A549 (cell line): ENCODE results near the gene ZNF816. TPM values are rescaled to one million over a fixed set of nuclear protein-coding genes. Genes with fewer than 3 reads are reported as not detected.

Experiments used
- ATAC-seq, 2 experiments: fragments of 200-7000 bp in 1 of 2; fragments of >200 bp in 1 of 2; cut with Nextera tagmentation in 1 of 2; cut with Tn5 transposase in 1 of 2; 3 replicates each; pipeline versions ENCODE4 v1.8.0 to v1.9.1; 2018 to 2020; ENCODE audit warnings: mild to moderate bottlenecking in 1 of 2, moderate library complexity in 1 of 2
- CTCF ChIA-PET: fragments of 300-600 bp; sonication (Branson Sonifier 250); formaldehyde crosslinking; extraction: SDS; loops from one replicate; lab custom pipeline; 2021; ENCODE audit warnings: antibody characterized with exemption, inconsistent platforms; lab: Yijun Ruan, JAX
- POLR2A ChIA-PET: fragments of 350-600 bp; formaldehyde crosslinking; extraction: SDS; loops from one replicate; lab custom pipeline; 2021; ENCODE audit warnings: antibody characterized with exemption, inconsistent platforms; lab: Yijun Ruan, JAX
- DNase-seq, 2 experiments: peaks; one replicate each; pipeline versions ENCODE4 v3.0.0 to v3.0.0-alpha.2; 2011 to 2016; ENCODE audit warnings: low read depth in 1 of 2, low spot score in 1 of 2
- FAIRE-seq: peaks from 2 replicates; lab custom pipeline; 2011; peaks lifted over from hg19 to GRCh38; lab: Jason Lieb, UNC
- H3K27ac ChIP-seq, 2 experiments: fragments of >200 bp; sonication (Bioruptor Twin); formaldehyde crosslinking; 3 replicates each; pipeline ENCODE4 v1.5.1; 2016 to 2017
- H3K4me1 ChIP-seq: fragments of >200 bp; sonication (Bioruptor Twin); formaldehyde crosslinking; 3 replicates; pipeline ENCODE4 v1.6.1; 2016
- H3K4me2 ChIP-seq: fragments of >200 bp; sonication (Bioruptor Twin); formaldehyde crosslinking; 3 replicates; pipeline ENCODE4 v1.6.1; 2016
- H3K4me3 ChIP-seq: fragments of >200 bp; sonication (Bioruptor Twin); formaldehyde crosslinking; 3 replicates; pipeline ENCODE4 v1.5.1; 2016
- H3K9me3 ChIP-seq: fragments of >200 bp; sonication (Bioruptor Twin); formaldehyde crosslinking; 3 replicates; pipeline ENCODE4 v1.6.1; 2016
- ATOH8 ChIP-seq: fragments of 250-450 bp; sonication (Bioruptor Pico); IDR thresholded peaks from 2 replicates; pipeline ENCODE4 v1.5.0; 2020; ENCODE audit warnings: low read depth, mild to moderate bottlenecking, moderate library complexity
- CBX8 ChIP-seq: fragments of 200-600 bp; sonication (generic); IDR thresholded peaks from 2 replicates; pipeline ENCODE4 v1.6.1; 2016
- CEBPB ChIP-seq, 2 experiments: fragments of >200 bp in 1 of 2; sonication (Bioruptor Twin) in 1 of 2; formaldehyde crosslinking in 1 of 2; IDR thresholded peaks; 2 replicates each; pipeline ENCODE4 v1.6.1; 2012 to 2016
- CTCF ChIP-seq: fragments of >200 bp; sonication (Bioruptor Twin); formaldehyde crosslinking; IDR thresholded peaks from 3 replicates; pipeline ENCODE4 v1.5.1; 2016
- EP300 ChIP-seq, 2 experiments: fragments of >200 bp; sonication (Bioruptor Twin); formaldehyde crosslinking; IDR thresholded peaks; 2 replicates in 1 of 2; 3 replicates in 1 of 2; pipeline ENCODE4 v1.6.1; 2016 to 2017
- ESRRA ChIP-seq: fragments of 150-350 bp; IDR thresholded peaks from 2 replicates; pipeline ENCODE4 v1.6.1; 2014; ENCODE audit warnings: mild to moderate bottlenecking, low read length, borderline replicate concordance
- FOSB ChIP-seq: fragments of 250-450 bp; sonication (Bioruptor Pico); IDR thresholded peaks from 2 replicates; pipeline ENCODE4 v1.5.0; 2020; ENCODE audit warnings: mild to moderate bottlenecking, moderate library complexity
- HES2 ChIP-seq: fragments of >200 bp; sonication (Bioruptor Twin); formaldehyde crosslinking; IDR thresholded peaks from 2 replicates; pipeline ENCODE4 v1.6.1; 2016
- HMGXB4 ChIP-seq: fragments of 250-450 bp; sonication (Bioruptor Pico); IDR thresholded peaks from 2 replicates; pipeline ENCODE4 v1.5.0; 2021; ENCODE audit warnings: mild to moderate bottlenecking, moderate library complexity, borderline replicate concordance
- HOXB13 ChIP-seq: fragments of 250-450 bp; sonication (Bioruptor Pico); IDR thresholded peaks from 2 replicates; pipeline ENCODE4 v1.5.0; 2020; ENCODE audit warnings: low read depth, mild to moderate bottlenecking, moderate library complexity
- HOXB5 ChIP-seq: fragments of 250-450 bp; sonication (Bioruptor Pico); IDR thresholded peaks from 2 replicates; pipeline ENCODE4 v1.5.0; 2020; ENCODE audit warnings: mild to moderate bottlenecking, moderate library complexity
- JUN ChIP-seq, 2 experiments: fragments of >200 bp; sonication (Bioruptor Twin); formaldehyde crosslinking; IDR thresholded peaks; 2 replicates in 1 of 2; 3 replicates in 1 of 2; pipeline ENCODE4 v1.6.1; 2016 to 2017
- PBX3 ChIP-seq: IDR thresholded peaks from 2 replicates; pipeline ENCODE4 v1.6.1; 2012
- POLR2A ChIP-seq: IDR thresholded peaks from 2 replicates; pipeline ENCODE4 v1.6.1; 2012; ENCODE audit warnings: mild to moderate bottlenecking, low read length
- RAD21 ChIP-seq, 2 experiments: fragments of >200 bp in 1 of 2; sonication (Bioruptor Twin) in 1 of 2; formaldehyde crosslinking in 1 of 2; IDR thresholded peaks in 1 of 2; conservative IDR thresholded peaks in 1 of 2; 2 replicates in 1 of 2; 3 replicates in 1 of 2; pipeline ENCODE4 v1.6.1; 2012 to 2018; ENCODE audit warnings: inconsistent platforms in 1 of 2
- REST ChIP-seq: fragments of 200-600 bp; sonication (generic); IDR thresholded peaks from 2 replicates; pipeline ENCODE4 v1.6.1; 2016; ENCODE audit warnings: antibody characterized with exemption, mild to moderate bottlenecking, moderate library complexity
- RFX5 ChIP-seq: fragments of 450-650 bp; IDR thresholded peaks from 2 replicates; pipeline ENCODE4 v1.7.1; 2014; ENCODE audit warnings: antibody characterized with exemption, mild to moderate bottlenecking, moderate library complexity
- WGBS: methylation state at CpG from one replicate; pipeline ENCODE4 v1.1.6; 2017; ENCODE audit errors: missing lambda C conversion rate; 5-methylcytosine and 5-hydroxymethylcytosine counted together
- polyA plus RNA-seq, 4 experiments: library from polyadenylated mRNA; depleted of rRNA in 3 of 4; stranded (reverse); fragments of >200 nt; fragmentation: RNase III in 1 of 4; extraction: RNeasy Plus Mini Kit Qiagen cat#74134 plus additional on column Dnase treatment in 1 of 4; gene quantifications; 2 replicates in 3 of 4; 3 replicates in 1 of 4; pipeline ENCODE4 v1.2.3, GENCODE V29; 2011 to 2017

The ZNF816 gene
- polyA plus RNA-seq, 2 of the 4 experiments (the other 2 are of a cell fraction) = 0.05 to 0.09 TPM

GRCh38 chr19:52997975-52998374, 35.3 kb upstream of the ZNF816 start:
- TF ChIP-seq RAD21 (conservative IDR thresholded peaks at IDR 0.05 in 1 of 2, IDR thresholded peaks at IDR 0.05 in 1 of 2) (no peak), POLR2A (no peak), PBX3 (no peak), ATOH8 (CRISPR knock-in tag) (no peak), CEBPB (IDR thresholded peaks at IDR 0.05) (no peak), HOXB13 (CRISPR knock-in tag) (no peak), REST (no peak), ESRRA (no peak), JUN (IDR thresholded peaks at IDR 0.05) (no peak), FOSB (no peak), EP300 (IDR thresholded peaks at IDR 0.05) (no peak), CBX8 (no peak), HMGXB4 (CRISPR knock-in tag) (no peak), CTCF (no peak), RFX5 (no peak), HES2 (no peak)
- FAIRE-seq (no peak), DNase-seq (no peak), ATAC-seq (no peak)
- ChIA-PET CTCF (no interaction called here), POLR2A (no interaction called here)
- Histone ChIP-seq H3K9me3 (peaks cover 64% of the 10 kb centered on the region), H3K4me2 (no peak overlapping the region), H3K27ac (no peak overlapping the region), H3K4me1 (no peaks in the 10 kb centered on the region), H3K4me3 (no peak overlapping the region)
- 44% methylated on average over 9 of the region's 9 CpGs for WGBS

GRCh38 chr19:52995711-52996110, 33.0 kb upstream of the ZNF816 start:
- no peak for TF ChIP-seq HOXB5 (CRISPR knock-in tag)
- H3K4me1 ChIP-seq = no peaks in the 10 kb centered on the region
- FAIRE-seq (no peak), DNase-seq (no peak), ATAC-seq (no peak)
- no peak overlapping the region for H3K4me2 ChIP-seq
- no peak overlapping the region for H3K27ac ChIP-seq
- H3K9me3 ChIP-seq = peaks cover 69% of the 10 kb centered on the region
- ChIA-PET CTCF (no interaction called here), POLR2A (no interaction called here)
- no peak overlapping the region for H3K4me3 ChIP-seq
- WGBS = 52% methylated on average over 7 of the region's 7 CpGs
